Astrocyte (in vitro differentiated cells and primary cell): Measurements from ENCODE around the gene TMOD4.

Source experiments
- CTCF ChIP-seq: IDR thresholded peaks from 2 replicates; pipeline ENCODE4 v1.5.1; 2011; ENCODE audit warnings: low read depth, mild to moderate bottlenecking, inconsistent platforms, low read length, moderate library complexity; ENCODE audit not compliant: insufficient read depth
- EZH2 ChIP-seq: IDR thresholded peaks from 2 replicates; pipeline ENCODE4 v1.6.1; 2012; ENCODE audit warnings: mild to moderate bottlenecking, low read length, inconsistent platforms; ENCODE audit not compliant: insufficient read depth

- TF ChIP-seq CTCF (no peak), EZH2 (no peak)
These were observed 18.7 kb downstream of the TMOD4 start for GRCh38 chr1:151157067-151157531.
